Stimulated activated naive B cell treated with anti-CD40 and anti-IgM and Interleukin-4, amounts not matched to agents 10 μg/mL and 1 μg/mL and 100 μg/mL, for 72 hours (primary cell): Measurements from ENCODE around the gene PLEKHM1.
"Not testable (repeated sequence)": the region's sequence is repeated elsewhere in the genome, so short reads cannot be mapped to it uniquely, and the experiment has no call there.

Experiments used
- ATAC-seq, 2 donors: fragments of 150-1000 bp; cut with Tn5 transposase; replicated peaks; 2 replicates each; pipeline ENCODE4 v1.10.0; 2021; ENCODE audit warnings: moderate library complexity in 1 of 2
- DNase-seq: peaks from one replicate; pipeline ENCODE4 v3.0.0; 2021
- H3K27ac Mint-ChIP-seq: one replicate; pipeline ENCODE4 v1.8.0; 2022; ENCODE audit warnings: mild to moderate bottlenecking, mixed read lengths
- H3K27me3 Mint-ChIP-seq, 2 donors: one replicate each; pipeline ENCODE4 v1.8.0; 2022; ENCODE audit warnings: mixed read lengths in 2 of 2
- H3K36me3 Mint-ChIP-seq, 2 donors: one replicate each; pipeline ENCODE4 v1.8.0; 2022; ENCODE audit warnings: mixed read lengths in 2 of 2, mild to moderate bottlenecking in 1 of 2
- H3K4me1 Mint-ChIP-seq, 2 donors: one replicate each; pipeline ENCODE4 v1.8.0; 2022; ENCODE audit warnings: mixed read lengths in 2 of 2, mild to moderate bottlenecking in 1 of 2
- H3K4me3 Mint-ChIP-seq, 2 donors: one replicate each; pipeline ENCODE4 v1.8.0; 2022; ENCODE audit warnings: mild to moderate bottlenecking in 2 of 2, mixed read lengths in 2 of 2, moderate library complexity in 1 of 2
- H3K9me3 Mint-ChIP-seq, 2 donors: one replicate each; pipeline ENCODE4 v1.8.0; 2022; ENCODE audit warnings: mixed read lengths in 2 of 2, mild to moderate bottlenecking in 1 of 2

PLEKHM1 gene

DNA sequence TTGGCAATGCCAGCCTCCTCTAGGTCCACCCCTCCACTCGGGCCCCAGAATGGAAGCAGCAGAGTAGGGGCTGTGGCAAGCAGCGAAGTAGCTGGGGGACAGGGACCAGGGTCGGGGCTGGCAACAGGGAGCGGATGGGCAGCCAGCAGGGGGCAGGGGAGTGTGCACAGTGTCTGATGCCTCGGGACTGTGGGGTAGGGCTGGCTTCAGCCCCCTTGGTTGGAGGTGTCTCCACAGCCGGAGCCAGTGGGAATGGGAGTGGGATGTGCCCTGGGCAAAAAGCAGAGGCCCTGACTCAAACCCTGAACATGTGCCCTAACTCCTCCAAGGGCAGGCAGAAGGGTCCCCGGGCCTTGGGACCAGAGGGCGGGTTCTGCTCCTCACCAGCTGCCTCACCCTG, 39.4 kb downstream of the PLEKHM1 start:
- Mint-ChIP-seq H3K27me3 (no peaks in the 10 kb centered on the region), H3K4me3 (peak overlapping the region in 1 of 2 donors; percentile 67), H3K36me3 (peaks cover 39 to 48% of the 10 kb centered on the region in 2 donors), H3K4me1 (peaks cover 16 to 21% of the 10 kb centered on the region in 2 donors), H3K27ac (peak overlapping the region; percentile 59), H3K9me3 (no peaks in the 10 kb centered on the region)
- DNase-seq = no peak
- ATAC-seq = peak; percentile 30 to 41

DNA sequence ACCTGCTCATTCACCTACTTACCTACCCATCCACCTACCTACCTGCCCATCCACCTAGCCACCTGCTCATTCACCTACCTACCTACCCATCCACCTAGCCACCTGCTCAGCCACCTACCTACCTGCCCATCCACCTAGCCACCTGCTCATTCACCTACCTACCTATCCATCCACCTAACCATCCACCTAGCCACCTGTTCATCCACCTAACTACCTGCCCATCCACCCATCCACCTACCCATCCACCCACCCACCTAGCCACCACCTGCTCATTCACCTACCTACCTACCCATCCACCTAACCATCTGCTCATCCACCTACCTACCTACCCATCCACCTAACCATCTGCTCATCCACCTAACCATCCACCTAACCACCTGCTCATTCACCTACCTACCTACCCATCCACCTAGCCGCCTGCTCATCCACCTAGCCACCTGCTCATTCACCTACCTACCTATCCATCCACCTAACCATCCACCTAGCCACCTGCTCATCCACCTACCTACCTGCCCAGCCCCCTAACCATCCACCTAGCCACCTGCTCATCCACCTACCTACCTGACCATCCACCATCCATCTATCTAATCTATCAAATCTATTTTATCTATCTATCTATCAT, 40.7 kb downstream of the PLEKHM1 start:
- Mint-ChIP-seq H3K4me1 (peaks cover 16 to 26% of the 10 kb centered on the region in 2 donors), H3K36me3 (peaks cover 37 to 47% of the 10 kb centered on the region in 2 donors)
- not testable (repeated sequence) for H3K27me3 Mint-ChIP-seq, H3K9me3 Mint-ChIP-seq, H3K4me3 Mint-ChIP-seq, DNase-seq, ATAC-seq, H3K27ac Mint-ChIP-seq

DNA sequence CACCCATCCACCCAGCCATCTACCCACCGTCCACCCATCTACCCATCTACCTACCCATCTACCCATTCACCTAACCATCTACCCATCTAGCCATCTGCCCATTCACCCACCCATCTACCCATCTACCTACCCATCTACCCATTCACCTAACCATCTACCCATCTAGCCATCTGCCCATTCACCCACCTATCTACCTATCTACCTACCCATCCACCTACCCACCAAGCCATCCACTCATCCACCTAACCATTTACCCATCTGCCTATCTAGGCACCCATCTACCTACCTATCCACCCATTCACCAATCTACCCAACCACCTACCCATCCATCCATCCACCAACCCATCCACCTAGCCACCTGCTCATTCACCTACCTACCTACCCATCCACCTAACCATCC, 41.3 kb downstream of the PLEKHM1 start:
- peaks cover 15 to 26% of the 10 kb centered on the region in 2 donors for H3K4me1 Mint-ChIP-seq
- H3K27ac Mint-ChIP-seq = peak overlapping the region; percentile 62
- H3K36me3 Mint-ChIP-seq = peaks cover 36 to 42% of the 10 kb centered on the region in 2 donors
- DNase-seq, H3K9me3 Mint-ChIP-seq, ATAC-seq, H3K27me3 Mint-ChIP-seq, H3K4me3 Mint-ChIP-seq: not testable (repeated sequence)

DNA sequence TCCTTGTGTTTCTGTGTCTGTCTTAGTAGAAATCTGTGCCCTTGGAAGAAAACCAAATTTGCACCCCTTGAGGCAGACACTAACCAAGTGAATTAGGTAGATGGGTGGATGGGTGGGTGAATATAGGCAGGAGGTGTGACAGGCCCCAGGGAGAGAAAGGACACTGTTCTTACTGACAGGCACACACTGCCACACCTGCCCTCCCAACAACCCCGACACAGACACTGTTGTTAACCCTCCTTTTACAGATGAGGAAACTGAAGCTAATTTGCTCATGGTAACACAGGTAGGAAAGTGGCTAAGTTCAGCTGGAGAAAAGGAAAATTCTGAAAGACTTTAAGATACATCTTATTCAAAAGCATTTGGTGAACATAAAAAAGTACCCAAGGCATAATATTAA, 42.0 kb downstream of the PLEKHM1 start:
- H3K9me3 Mint-ChIP-seq, H3K27me3 Mint-ChIP-seq, ATAC-seq, H3K4me3 Mint-ChIP-seq, H3K27ac Mint-ChIP-seq, DNase-seq: not testable (repeated sequence)
- Mint-ChIP-seq H3K4me1 (peaks cover 15 to 26% of the 10 kb centered on the region in 2 donors), H3K36me3 (peaks cover 38 to 42% of the 10 kb centered on the region in 2 donors)

DNA sequence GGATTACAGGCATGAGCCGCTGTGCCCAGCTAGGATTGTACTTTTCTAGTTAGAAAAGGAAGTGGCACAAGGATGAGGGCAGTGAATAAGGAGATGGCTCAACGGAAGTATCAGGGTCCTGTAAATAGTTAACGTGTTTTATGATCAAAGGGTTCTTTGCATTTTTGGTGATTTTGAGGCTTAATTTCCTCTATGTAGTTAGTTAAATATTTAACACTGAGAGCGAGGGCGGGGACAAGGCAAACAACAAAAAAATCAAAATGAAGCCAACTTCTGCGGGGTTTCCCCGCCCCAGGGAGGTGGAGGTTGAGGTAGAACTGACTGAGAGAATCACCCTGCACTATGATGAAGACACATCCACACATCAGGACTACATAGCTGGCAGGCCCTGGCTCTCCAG, 42.5 kb downstream of the PLEKHM1 start:
- not testable (repeated sequence) for H3K27ac Mint-ChIP-seq, H3K27me3 Mint-ChIP-seq, H3K9me3 Mint-ChIP-seq, DNase-seq, H3K4me3 Mint-ChIP-seq, ATAC-seq
- H3K36me3 Mint-ChIP-seq = peaks cover 38 to 42% of the 10 kb centered on the region in 2 donors
- H3K4me1 Mint-ChIP-seq = peaks cover 15 to 24% of the 10 kb centered on the region in 2 donors

DNA sequence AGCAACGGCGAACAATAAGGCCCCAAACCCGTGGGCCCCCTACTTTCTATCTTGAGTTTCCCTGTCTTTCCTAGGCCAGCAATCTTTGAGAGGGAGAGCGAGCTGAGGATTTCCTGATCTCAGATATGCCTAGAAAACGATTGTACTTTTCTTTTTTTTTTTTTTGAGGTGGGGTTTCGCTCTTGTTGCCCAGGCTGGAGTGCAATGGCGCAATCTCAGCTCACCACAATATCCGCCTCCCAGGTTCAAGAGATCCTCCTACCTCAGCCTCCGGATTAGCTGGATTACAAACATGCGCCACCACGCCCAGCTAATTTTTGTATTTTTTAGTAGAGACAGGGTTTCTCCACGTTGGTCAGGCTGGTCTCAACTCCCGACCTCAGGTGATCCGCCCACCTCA, 42.9 kb downstream of the PLEKHM1 start:
- not testable (repeated sequence) for DNase-seq, H3K4me3 Mint-ChIP-seq, H3K9me3 Mint-ChIP-seq, ATAC-seq, H3K27ac Mint-ChIP-seq, H3K27me3 Mint-ChIP-seq
- peaks cover 35 to 42% of the 10 kb centered on the region in 2 donors for H3K36me3 Mint-ChIP-seq
- H3K4me1 Mint-ChIP-seq = peaks cover 13 to 20% of the 10 kb centered on the region in 2 donors

DNA sequence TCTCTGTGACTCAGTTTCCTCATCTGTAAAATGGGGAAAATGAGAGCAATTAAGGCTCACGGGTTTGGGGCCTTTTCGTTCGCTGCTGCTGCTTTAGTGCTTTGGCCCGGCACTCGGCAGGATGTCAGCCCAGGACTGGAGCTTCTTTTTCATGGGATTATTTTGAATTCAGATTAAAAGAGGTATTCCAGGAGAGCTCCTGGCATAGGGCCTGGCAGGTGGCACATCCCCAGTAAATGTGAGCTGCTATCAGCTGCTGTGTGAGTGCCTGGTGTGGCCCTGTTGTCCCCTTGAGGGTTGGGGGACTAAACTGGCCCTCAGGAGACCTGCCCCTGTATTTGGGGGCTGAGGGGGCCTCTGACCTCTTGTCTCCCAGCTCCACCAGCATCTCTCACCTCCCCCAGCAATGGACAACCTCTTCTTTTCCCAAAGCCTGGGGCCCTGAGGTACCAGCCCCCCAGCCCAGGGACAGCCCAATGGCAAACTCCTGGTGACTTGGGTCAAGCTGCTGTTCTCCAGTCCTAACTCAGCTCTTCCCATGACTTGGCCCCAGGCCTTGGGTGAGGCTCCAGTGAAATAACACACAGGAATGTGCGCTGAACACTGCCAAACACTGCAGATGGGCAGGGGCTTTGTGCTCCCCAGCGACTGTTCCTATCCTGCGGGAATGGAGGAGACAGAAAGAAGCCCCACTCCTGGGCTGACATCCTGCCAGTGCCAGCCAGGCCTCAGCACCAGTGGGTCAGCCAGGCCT, 43.5 kb downstream of the PLEKHM1 start:
- ATAC-seq = not testable (repeated sequence)

DNA sequence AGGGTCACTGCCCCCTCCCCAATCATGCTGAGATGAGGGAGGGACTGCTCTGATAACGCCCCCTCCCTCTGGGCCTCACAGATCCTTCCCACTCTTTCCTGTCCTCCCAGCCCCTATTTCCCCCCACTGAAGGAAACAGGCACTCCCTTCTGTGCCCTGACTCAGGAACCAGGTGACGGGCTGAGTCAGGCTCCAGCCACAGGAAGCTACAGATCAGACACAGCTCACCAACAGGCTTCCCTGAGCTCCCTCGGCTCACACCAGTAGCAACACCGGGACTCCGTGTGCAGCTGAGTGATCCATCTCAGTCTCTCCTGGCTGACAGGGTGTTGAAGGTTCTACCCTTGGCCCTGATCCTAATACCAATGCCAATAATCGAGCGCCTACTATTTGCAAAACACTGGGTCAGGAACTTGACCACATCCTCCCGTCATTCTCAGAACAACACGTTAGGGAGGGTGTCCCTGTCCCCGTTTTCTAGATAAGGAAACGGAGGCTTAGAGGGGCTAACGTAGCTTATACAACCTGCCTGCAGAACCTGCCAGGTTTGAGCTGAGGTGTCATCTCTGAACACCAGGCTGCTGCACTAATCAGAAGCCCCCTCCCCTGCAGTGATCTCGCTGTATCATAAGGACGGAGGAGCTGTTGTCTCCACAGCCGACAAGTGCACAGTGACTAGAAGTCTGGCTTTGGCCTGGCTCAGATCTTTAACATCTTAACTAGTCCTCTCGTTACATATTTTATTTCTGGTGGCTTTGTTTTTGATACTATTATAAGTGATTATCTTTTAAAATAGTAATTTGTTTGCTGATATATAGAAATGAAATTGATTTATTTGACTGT, 44.4 kb downstream of the PLEKHM1 start:
- H3K36me3 Mint-ChIP-seq = peaks cover 40 to 46% of the 10 kb centered on the region in 2 donors
- peaks cover 13 to 23% of the 10 kb centered on the region in 2 donors for H3K4me1 Mint-ChIP-seq
- not testable (repeated sequence) for H3K27me3 Mint-ChIP-seq, H3K27ac Mint-ChIP-seq, DNase-seq, H3K4me3 Mint-ChIP-seq, H3K9me3 Mint-ChIP-seq
- peak; percentile 57 to 74 for ATAC-seq

More for the DNA sequence above, 43.5 kb downstream of the PLEKHM1 start:
- not testable (repeated sequence) for H3K27me3 Mint-ChIP-seq, H3K4me3 Mint-ChIP-seq, H3K27ac Mint-ChIP-seq, DNase-seq, H3K9me3 Mint-ChIP-seq
- Mint-ChIP-seq H3K4me1 (peaks cover 13 to 18% of the 10 kb centered on the region in 2 donors), H3K36me3 (peaks cover 37 to 42% of the 10 kb centered on the region in 2 donors)

DNA sequence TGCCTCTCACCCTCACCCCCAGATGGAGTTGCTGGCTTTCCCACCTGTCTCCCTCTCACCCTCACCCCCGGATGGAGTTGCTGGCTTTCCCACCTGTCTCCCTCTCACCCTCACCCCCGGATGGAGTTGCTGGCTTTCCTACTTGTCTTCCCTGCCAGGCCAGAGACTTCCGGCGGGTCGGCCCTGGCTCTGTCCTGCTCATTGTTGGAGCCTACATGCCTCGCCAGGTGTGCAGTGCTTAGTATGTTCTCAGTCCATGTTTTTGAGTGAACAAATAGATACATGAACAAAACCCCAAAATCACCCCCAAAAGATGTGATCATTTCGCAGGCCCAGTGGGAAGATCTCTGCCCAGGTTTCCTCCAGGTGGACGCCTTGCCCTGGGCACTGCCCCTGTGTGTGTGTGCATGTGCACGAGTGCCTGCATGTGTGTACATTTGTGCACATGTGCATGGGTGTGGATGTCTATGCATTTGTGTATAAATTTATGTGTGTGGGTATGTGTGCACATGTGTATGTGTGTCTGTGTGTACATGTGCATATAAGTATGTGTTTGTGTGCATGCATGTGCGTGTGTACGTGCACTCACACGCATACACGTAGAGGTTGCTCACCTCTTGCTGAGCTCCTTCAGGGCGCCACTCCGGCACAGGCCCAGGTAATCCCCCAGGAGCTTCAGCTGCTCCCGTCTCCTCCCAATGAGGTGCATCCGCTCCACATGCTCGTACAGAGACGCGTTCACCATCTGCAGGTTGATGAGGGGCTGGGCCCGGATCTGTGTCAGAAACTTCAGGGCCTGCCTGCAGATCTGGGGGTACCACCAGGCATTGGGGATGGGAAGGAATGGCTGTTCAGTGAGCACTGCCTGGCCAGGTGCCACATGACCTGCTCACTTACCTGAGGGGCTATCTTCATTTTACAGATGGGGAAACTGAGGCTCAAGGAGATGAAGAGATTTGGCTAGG, 45.4 kb downstream of the PLEKHM1 start:
- H3K9me3 Mint-ChIP-seq, H3K4me3 Mint-ChIP-seq, H3K27ac Mint-ChIP-seq, H3K27me3 Mint-ChIP-seq, ATAC-seq, DNase-seq: not testable (repeated sequence)
- Mint-ChIP-seq H3K36me3 (peaks cover 35 to 44% of the 10 kb centered on the region in 2 donors), H3K4me1 (peaks cover 19 to 27% of the 10 kb centered on the region in 2 donors)

DNA sequence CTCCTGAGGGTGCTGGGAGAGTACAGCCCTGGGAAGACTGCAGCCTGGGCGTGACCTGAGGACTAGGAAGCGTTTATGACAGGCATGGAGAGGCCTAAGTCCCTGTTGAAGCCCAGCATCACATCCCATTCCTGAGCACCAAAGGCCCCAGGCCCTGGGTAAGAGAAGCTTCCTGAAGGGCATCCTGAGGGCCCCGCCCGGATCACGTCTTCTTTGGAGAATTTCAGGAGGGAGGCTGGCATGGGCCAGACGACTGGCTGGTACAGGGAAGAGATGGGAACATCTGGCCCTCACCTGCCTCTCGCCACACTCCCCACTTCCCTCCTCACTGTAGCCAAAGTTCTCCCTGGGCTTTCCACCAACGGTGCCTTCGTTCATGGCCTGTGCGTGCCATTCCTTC, 46.2 kb downstream of the PLEKHM1 start:
- H3K9me3 Mint-ChIP-seq, H3K27me3 Mint-ChIP-seq, DNase-seq, H3K4me3 Mint-ChIP-seq, H3K27ac Mint-ChIP-seq, ATAC-seq: not testable (repeated sequence)
- H3K4me1 Mint-ChIP-seq = peaks cover 14 to 25% of the 10 kb centered on the region in 2 donors
- H3K36me3 Mint-ChIP-seq = peaks cover 27 to 39% of the 10 kb centered on the region in 2 donors

DNA sequence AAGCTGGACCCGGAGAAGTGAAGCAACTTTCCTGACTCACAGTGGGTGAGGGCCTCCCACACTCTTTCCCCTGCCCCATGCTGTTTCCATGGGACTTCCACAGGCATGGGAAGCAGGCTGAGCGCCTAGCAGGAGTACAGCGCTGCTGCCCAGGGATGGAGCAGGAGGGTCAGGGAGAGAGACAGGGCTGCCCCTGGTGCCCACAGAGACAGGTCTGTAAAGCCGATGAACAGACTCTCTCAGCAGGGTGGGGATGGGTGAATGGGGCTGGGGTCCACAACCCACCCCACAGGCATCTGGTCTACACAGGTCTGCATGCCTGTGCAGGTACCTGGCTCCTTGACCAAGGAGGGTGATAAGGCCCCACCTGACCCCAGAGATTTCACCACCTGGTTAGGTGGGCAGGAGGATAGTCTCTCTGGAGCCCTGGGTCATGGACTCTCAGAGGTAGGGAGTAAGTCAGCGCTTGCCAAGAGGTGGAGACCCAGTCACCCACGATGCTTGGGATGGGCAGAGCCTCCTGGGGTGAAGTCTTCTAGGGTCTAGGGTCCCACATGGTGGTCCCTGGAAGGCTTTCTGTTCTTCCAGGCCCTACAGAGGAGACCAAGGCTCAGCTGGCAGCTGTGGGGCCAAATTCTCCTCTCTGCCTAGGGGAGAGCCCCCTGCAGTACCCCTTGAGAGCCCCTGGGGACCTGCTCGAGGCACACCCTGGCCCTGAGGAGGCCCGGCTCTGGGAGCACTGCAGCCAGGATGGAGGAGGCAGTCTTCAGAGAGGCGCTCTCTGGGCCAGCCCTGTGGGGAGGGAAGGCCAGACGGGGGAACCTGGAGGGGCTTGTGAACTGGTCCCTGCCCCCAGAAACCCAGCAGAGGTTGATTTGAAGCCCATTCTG, 46.9 kb downstream of the PLEKHM1 start:
- not testable (repeated sequence) for H3K9me3 Mint-ChIP-seq, H3K4me3 Mint-ChIP-seq, H3K27me3 Mint-ChIP-seq, H3K27ac Mint-ChIP-seq, DNase-seq
- peak in 1 of 2 donors; percentile 35 for ATAC-seq
- peaks cover 14 to 25% of the 10 kb centered on the region in 2 donors for H3K4me1 Mint-ChIP-seq
- H3K36me3 Mint-ChIP-seq = peaks cover 24 to 38% of the 10 kb centered on the region in 2 donors

DNA sequence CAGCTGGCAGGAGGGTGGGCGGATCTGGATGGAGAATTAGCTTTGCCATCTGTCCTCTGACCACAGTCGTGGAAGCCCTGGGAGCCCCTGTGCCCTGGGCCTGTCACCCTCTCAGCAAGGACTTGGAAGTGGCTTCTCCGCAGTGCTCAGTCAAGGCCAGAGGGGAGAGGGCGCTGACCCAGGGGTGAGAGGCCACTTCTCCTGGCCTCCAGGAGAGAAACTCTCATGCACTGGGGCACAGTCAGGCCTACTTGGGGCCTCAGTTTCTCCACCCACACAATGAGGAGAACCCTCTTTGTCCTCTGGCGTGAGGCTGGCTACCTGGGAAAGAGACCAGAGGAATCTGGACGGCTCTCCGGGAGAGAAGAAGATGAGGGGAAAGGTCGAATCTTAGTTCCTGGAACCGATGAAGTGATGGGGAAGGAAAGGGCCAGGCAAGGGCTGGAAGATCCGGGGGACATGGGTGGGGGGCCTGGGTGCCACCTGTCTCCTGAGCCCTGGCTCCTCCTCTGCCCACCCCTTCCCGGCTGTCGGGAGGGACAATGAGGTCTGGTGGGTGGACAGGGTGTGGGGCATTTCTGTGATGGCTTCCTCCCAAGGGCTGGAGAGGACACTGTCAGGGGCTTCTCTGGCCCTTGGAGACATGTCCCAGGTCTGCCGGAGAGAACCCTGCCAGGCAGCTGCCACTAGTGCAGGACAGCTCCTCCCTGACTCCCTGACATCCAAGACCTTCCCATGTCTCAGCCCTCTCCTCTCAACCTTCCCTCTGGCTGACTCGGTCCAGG, 48.8 kb downstream of the PLEKHM1 start:
- Mint-ChIP-seq H3K4me3 (no peak overlapping the region), H3K27me3 (no peaks in the 10 kb centered on the region), H3K9me3 (no peaks in the 10 kb centered on the region), H3K36me3 (peaks cover 22 to 31% of the 10 kb centered on the region in 2 donors), H3K4me1 (peaks cover 14 to 29% of the 10 kb centered on the region in 2 donors), H3K27ac (no peak overlapping the region)
- DNase-seq (no peak), ATAC-seq (no peak)
